ENCODE measurements around the gene PCGF2. TPM values are rescaled to one million over a fixed set of nuclear protein-coding genes. Genes with fewer than 3 reads are reported as not detected.

PCGF2 gene
- total RNA-seq, 4 donors from 2014 or later, result 7.7 to 50.0 (median 17.6) TPM

DNA sequence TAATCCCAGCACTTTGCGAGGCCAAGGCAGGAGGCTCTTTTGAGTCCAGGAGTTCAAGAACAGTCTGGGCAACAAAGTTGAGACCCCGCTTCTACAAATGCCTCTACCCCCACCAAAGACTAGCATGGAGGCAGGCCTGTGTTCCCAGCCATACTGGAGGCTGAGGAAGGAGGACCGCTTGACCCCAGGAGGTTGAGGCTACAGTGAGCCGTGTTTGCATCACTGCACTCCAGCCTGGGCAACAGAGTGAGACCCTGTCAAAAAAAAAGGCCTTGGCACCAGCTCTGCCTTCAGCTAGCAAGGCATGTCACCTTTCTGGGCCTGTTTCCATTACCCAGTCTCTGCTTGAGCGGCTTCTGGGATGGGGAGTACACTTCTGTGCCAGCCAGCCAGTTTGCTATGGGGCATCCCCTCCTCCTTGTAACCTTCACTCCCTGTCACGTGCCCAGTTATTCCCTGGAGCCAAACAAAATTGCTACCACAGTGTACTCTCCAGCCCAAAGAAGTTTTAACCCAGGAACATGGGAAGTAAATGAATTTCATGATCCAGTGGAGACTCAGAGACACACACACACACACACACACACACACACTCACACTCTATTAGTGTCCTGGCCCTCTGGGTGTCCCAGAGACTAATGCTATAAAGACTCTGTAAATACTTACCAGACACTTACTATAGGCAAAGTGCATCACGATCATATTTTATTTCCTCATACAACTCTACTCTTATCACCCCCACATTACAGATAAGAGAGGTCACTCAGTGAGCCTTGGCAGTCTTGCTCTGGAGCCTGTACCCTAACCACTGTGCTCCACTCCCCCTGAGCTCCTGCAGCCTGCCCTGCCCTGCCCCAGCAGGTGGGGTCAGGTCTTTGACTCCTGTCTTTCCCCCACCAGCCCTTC is 15.5 kb downstream of the PCGF2 start:
- H3K27me3 ChIP-seq, result no peaks in the 10 kb centered on the region

DNA sequence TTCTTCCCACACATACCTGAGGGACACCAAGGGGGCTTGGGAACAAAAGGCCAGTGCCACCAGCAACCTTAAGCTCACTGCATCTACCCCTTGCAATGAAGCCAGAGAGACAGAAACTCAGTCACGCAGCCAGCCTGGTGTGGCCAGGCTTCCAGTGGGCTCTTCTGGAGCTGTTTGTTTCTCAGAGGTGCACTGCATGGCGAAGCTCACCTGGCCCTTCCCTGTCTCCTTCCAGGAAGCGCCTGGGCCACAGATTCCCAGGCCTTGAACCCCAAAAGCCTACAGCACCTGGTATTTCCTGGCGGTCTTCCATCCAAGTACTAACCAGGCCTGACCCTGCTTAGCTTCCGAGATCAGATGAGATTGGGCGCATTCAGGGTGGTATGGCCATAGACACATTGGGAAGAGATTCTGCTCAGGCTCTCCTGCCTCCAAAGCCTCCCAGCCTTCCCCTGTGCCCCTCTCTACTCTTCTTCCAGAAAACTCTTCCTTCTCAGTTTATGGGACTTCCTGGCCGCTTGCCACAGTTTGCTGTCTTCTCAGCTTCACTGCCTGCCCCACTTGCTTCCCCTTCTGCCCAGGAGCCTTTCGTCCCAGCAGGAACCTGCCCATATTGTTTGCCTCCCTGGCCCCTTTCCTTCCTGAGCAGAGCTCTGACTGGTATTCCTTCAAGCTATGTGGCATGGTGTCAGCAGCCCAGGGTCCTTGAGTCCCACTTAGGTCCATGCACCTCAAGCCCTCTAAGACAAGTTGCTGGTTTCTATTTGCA is 16.4 kb downstream of the PCGF2 start:
- H3K4me1 ChIP-seq, result peaks cover 0 to 83% (median 35%) of the 10 kb centered on the region in 4 donors
- DNase-seq (ENCODE audit: low spot score in 2 of 2), result no peak
- peaks cover 0 to 42% (median 0%) of the 10 kb centered on the region in 3 donors for H3K36me3 ChIP-seq

More for the DNA sequence above, 15.5 kb downstream of the PCGF2 start:
- TF ChIP-seq, protein P1, sequence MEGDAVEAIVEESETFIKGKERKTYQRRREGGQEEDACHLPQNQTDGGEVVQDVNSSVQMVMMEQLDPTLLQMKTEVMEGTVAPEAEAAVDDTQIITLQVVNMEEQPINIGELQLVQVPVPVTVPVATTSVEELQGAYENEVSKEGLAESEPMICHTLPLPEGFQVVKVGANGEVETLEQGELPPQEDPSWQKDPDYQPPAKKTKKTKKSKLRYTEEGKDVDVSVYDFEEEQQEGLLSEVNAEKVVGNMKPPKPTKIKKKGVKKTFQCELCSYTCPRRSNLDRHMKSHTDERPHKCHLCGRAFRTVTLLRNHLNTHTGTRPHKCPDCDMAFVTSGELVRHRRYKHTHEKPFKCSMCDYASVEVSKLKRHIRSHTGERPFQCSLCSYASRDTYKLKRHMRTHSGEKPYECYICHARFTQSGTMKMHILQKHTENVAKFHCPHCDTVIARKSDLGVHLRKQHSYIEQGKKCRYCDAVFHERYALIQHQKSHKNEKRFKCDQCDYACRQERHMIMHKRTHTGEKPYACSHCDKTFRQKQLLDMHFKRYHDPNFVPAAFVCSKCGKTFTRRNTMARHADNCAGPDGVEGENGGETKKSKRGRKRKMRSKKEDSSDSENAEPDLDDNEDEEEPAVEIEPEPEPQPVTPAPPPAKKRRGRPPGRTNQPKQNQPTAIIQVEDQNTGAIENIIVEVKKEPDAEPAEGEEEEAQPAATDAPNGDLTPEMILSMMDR (IDR thresholded peaks at IDR 0.05), result no peak
- no peak for TF ChIP-seq EP300 (IDR thresholded peaks at IDR 0.05)
- no peak for TF ChIP-seq POLR2A (IDR thresholded peaks at IDR 0.05)
- no peak overlapping the region for H3K4me3 ChIP-seq
- DNase-seq (ENCODE audit: low spot score in 2 of 2), result no peak
- peaks cover 0 to 51% (median 0%) of the 10 kb centered on the region in 3 donors for H3K36me3 ChIP-seq
- no peaks in the 10 kb centered on the region for H3K9me3 ChIP-seq
- WGBS, 2 donors, result 72 to 73% methylated on average over 7 of the region's 7 CpGs
- peak overlapping the region in 3 of 4 donors; percentile 21 to 89 (median 89) for H3K27ac ChIP-seq
- peaks cover 0 to 79% (median 35%) of the 10 kb centered on the region in 4 donors for H3K4me1 ChIP-seq

DNA sequence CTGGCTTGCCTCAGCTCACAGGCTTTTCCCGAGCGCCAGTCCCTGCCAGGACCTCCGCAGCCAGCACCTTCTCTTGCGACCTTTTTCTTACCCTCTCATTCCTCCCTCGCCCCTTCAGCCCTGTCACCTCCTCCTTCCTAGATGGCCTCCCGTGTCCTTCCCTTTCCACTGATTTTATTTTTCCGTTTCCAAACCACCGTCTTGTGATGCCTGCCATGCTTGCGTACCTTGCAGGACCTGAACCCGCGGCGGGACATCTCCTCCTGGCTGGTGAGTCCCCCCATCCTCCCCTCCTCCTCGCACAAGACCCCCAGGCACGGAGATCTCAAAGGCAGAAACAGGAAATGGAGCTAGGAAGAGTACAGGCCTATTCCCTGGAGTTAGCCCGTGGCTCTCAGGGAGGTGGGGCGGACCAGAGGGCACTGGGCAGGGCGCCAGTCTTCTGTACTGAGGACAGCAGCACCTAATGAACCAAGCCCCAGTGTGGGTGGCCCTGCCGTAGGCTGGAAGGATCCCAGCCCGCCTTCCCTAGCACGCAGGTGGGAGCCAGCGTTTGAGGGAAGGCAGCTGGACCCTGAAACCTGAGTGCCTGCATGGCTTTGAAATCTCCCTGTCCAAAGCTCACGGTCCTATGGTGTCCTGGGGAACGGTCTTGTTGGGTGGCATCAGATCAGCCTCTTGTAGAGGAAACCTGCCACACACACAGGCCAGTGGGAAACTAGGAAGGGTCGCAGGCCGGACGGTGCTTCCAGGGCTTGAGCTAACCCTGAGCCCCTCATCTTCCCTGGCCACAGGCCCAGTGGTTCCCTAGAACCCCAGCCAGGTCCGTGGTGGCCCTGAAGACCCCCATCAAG is 17.4 kb downstream of the PCGF2 start:
- TF ChIP-seq POLR2A (IDR thresholded peaks at IDR 0.05), result no peak
- peak in 1 of 2 donors; percentile 30 for TF ChIP-seq EP300 (IDR thresholded peaks at IDR 0.05)
- DNase-seq (ENCODE audit: low spot score in 2 of 2), result peak; percentile 52 to 61
- H3K4me3 ChIP-seq, result peak overlapping the region; percentile 51 to 80 (median 61)
- H3K9me3 ChIP-seq, result no peaks in the 10 kb centered on the region
- H3K27me3 ChIP-seq, result no peaks in the 10 kb centered on the region
- peaks cover 0 to 41% (median 0%) of the 10 kb centered on the region in 3 donors for H3K36me3 ChIP-seq
- WGBS, 2 donors, result 12 to 16% methylated on average over 23 to 26 of the region's 27 CpGs
- peak overlapping the region; percentile 50 to 90 (median 89) for H3K27ac ChIP-seq
- H3K4me1 ChIP-seq, result peaks cover 0 to 79% (median 35%) of the 10 kb centered on the region in 4 donors

More for the DNA sequence above, 16.4 kb downstream of the PCGF2 start:
- TF ChIP-seq, protein P1 (IDR thresholded peaks at IDR 0.05), result no peak
- TF ChIP-seq EP300 (IDR thresholded peaks at IDR 0.05) (no peak), POLR2A (IDR thresholded peaks at IDR 0.05) (no peak)
- no peaks in the 10 kb centered on the region for H3K9me3 ChIP-seq
- WGBS, 2 donors, result 81% methylated on average over 7 to 8 of the region's 8 CpGs
- no peaks in the 10 kb centered on the region for H3K27me3 ChIP-seq
- peak overlapping the region in 2 of 4 donors; percentile 62 to 80 for H3K4me3 ChIP-seq
- H3K27ac ChIP-seq, result peak overlapping the region in 3 of 4 donors; percentile 89 to 90 (median 89)

DNA sequence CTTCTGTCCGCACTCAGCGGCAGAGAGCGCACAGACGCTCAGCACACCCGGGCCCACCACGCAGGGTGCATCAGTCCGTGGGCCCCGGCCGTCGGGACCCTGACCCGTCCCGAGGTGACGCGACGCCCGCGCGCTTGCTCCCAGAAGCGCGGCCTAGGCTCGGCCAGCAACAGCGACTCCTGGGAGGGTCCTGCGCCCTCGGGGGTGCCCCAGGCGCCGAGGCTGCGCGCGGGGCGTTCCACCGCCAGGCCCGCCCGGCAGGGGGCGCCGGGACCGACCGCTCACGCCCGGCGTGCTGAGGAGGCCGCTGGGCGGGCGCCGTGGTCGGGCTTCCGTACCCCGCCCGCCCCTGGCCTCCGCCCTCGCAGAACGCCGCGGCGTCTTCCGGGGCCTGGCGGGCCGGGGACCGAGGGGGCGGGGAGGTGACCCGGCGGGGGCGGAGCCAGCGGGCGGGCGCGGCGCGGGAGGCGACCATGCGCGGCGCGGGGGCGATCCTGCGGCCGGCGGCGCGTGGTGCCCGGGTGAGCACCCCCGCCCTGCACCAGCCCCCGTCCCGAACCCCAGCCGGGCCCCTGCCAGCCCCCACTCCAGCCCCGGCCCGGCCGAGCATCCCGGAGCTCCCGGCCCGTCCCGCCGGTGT is 18.1 kb downstream of the PCGF2 start, which contains the start of gene CISD3:
Gene CISD3, plus strand, starts transcription at position 456 of the 640 bp plus-strand sequence. Its CDS starts 18 bp downstream, at position 474.
- Histone ChIP-seq H3K36me3 (peaks cover 0 to 42% (median 0%) of the 10 kb centered on the region in 3 donors), H3K4me1 (peaks cover 0 to 78% (median 36%) of the 10 kb centered on the region in 4 donors), H3K9me3 (no peaks in the 10 kb centered on the region), H3K27me3 (no peaks in the 10 kb centered on the region), H3K27ac (peak within 1 kb of the TSS; percentile 84 to 91 (median 90)), H3K4me3 (peak within 1 kb of the TSS; percentile 60 to 80 (median 61))
- TF ChIP-seq, protein P1 (IDR thresholded peaks at IDR 0.05), result peak; percentile 71 to 99 (median 96)
- no peak for TF ChIP-seq EP300 (IDR thresholded peaks at IDR 0.05)
- peak in 1 of 2 donors; percentile 36 for TF ChIP-seq POLR2A (IDR thresholded peaks at IDR 0.05)
- DNase-seq (ENCODE audit: low spot score in 2 of 2), result peak; percentile 64 to 65
- 0 to 1% methylated on average over 50 to 64 of the region's 92 CpGs for WGBS, 2 donors
